Hepatocyte (in vitro differentiated cells): Measurements from ENCODE around the gene C20orf96.

Experiments
- CTCF ChIP-seq: fragments of 200-600 bp; sonication (generic); IDR thresholded peaks from 2 replicates; pipeline ENCODE4 v1.5.1; 2016; ENCODE audit warnings: antibody characterized with exemption, mild to moderate bottlenecking; ENCODE audit not compliant: poor library complexity
- EZH2phosphoT487 ChIP-seq: fragments of 200-600 bp; sonication (generic); IDR thresholded peaks from one replicate; pipeline ENCODE4 v1.6.1; 2018; ENCODE audit warnings: antibody characterized with exemption, mild to moderate bottlenecking, low read depth, moderate library complexity; ENCODE audit not compliant: unreplicated experiment, severe bottlenecking

GRCh38 chr20:324177-325044, 33.9 kb upstream of the C20orf96 start:
- TF ChIP-seq EZH2phosphoT487 = no peak
- TF ChIP-seq CTCF = peak; percentile 41
